ENCODE data around the gene NELFE. TPM values are rescaled to one million over a fixed set of nuclear protein-coding genes. Genes with fewer than 3 reads are reported as not detected.

NELFE gene
- total RNA-seq, 1 experiment from 2014 or later = 68.3 TPM

GRCh38 chr6:31947864-31948263, 10.9 kb downstream of the NELFE start (continued):
- TF ChIP-seq YY1 (IDR thresholded peaks at IDR 0.05; ENCODE audit: extremely low read depth, insufficient replicate concordance, low read depth, low read length) (no peak), EGR1 (IDR thresholded peaks at IDR 0.05; ENCODE audit: low read depth) (no peak)

GRCh38 chr6:31947070-31947675, 11.6 kb downstream of the NELFE start:
- Histone ChIP-seq H3K9ac (ENCODE audit: low read length) (no peak overlapping the region), H3K27ac (ENCODE audit: low read depth, low read length) (no peak overlapping the region), H3K4me2 (ENCODE audit: low read length) (no peak overlapping the region), H3K27me3 (ENCODE audit: insufficient read depth, low read length) (no peaks in the 10 kb centered on the region), H3K9me2 (ENCODE audit: insufficient read depth) (no peaks in the 10 kb centered on the region; the same call in 1 of the 2 replicates), H2AFZ (ENCODE audit: low read depth, low read length, poor library complexity, severe bottlenecking) (no peak overlapping the region), H3K36me3 (ENCODE audit: control insufficient read depth in 1 of 2, insufficient read depth in 2 of 2, low read length in 2 of 2) (peaks cover 3 to 11% of the 10 kb centered on the region in 2 experiments; a peak in 2 of 4 replicates), H3K4me3 (replicated peaks in 1 of 2; ENCODE audit: low read depth in 1 of 2, low read length in 2 of 2) (no peak overlapping the region), H4K20me1 (ENCODE audit: insufficient read depth) (no peaks in the 10 kb centered on the region), H3K4me1 (ENCODE audit: control insufficient read depth in 1 of 2, insufficient read depth in 2 of 2, low read length in 2 of 2) (peaks cover 7 to 37% of the 10 kb centered on the region in 2 experiments; a peak in 3 of 4 replicates), H3K9me3 (ENCODE audit: control insufficient read depth in 1 of 2, insufficient read depth in 1 of 2, low read depth in 1 of 2, low read length in 2 of 2) (no peaks in the 10 kb centered on the region), H3K79me2 (ENCODE audit: insufficient read depth, low read length) (no peaks in the 10 kb centered on the region)
- TF ChIP-seq ZBTB33 (IDR thresholded peaks at IDR 0.05; ENCODE audit: extremely low read depth, insufficient replicate concordance, low read length) (no peak), POLR2A (IDR thresholded peaks at IDR 0.05; ENCODE audit: borderline replicate concordance, extremely low read depth, insufficient read depth, insufficient read length) (no peak)
- TF ChIP-seq, protein P1, sequence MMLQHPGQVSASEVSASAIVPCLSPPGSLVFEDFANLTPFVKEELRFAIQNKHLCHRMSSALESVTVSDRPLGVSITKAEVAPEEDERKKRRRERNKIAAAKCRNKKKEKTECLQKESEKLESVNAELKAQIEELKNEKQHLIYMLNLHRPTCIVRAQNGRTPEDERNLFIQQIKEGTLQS (IDR thresholded peaks at IDR 0.05) = no peak
- no TSS peak for BruUV-seq (replicated peaks)
- intact Hi-C loops (cut with micrococcal nuclease) = no loop called here
- DNase-seq (ENCODE audit: low read depth, low spot score) (no peak), ATAC-seq (no peak)
- ChIA-PET CTCF (no interaction called here), RAD21 (ENCODE audit: low non-redundant PET in 1 of 2, low total read pairs in 2 of 2, uncharacterized antibody in 2 of 2, unreplicated experiment in 2 of 2) (no interaction called here), POLR2A (no interaction called here)
